Kidney (tissue), 14 donors: ENCODE results near the gene ISCA1. TPM values are rescaled to one million over a fixed set of nuclear protein-coding genes. Genes with fewer than 3 reads are reported as not detected.

ENCODE experiments used
- DNase-seq, 5 donors: peaks; one replicate each; pipeline ENCODE4 v3.0.0-alpha.2; 2013 to 2020
- FAIRE-seq: peaks from 2 replicates; lab custom pipeline; 2012; peaks lifted over from hg19 to GRCh38; lab: Jason Lieb, UNC
- H3K27ac ChIP-seq, 2 donors: one replicate each; pipeline ENCODE4 v1.7.0; 2013; ENCODE audit warnings: low read depth in 2 of 2, low read length in 2 of 2, inconsistent platforms in 1 of 2
- H3K27me3 ChIP-seq: one replicate; pipeline ENCODE4 v1.7.1; 2013; ENCODE audit warnings: low read length, inconsistent platforms; ENCODE audit not compliant: control insufficient read depth, insufficient read depth
- H3K36me3 ChIP-seq, 3 donors: one replicate each; pipeline versions ENCODE4 v1.7.0 to v1.7.1; 2013; ENCODE audit warnings: low read length in 3 of 3, control low read depth in 1 of 3, inconsistent platforms in 1 of 3; ENCODE audit not compliant: insufficient read depth in 3 of 3, control insufficient read depth in 2 of 3
- H3K4me1 ChIP-seq, 3 donors: one replicate each; pipeline versions ENCODE4 v1.7.0 to v1.7.1; 2013; ENCODE audit warnings: low read length in 3 of 3, inconsistent platforms in 1 of 3, low read depth in 1 of 3; ENCODE audit not compliant: control insufficient read depth in 2 of 3, insufficient read depth in 2 of 3
- H3K4me3 ChIP-seq, 3 donors: one replicate each; pipeline versions ENCODE4 v1.7.0 to v1.8.1; 2013; ENCODE audit warnings: low read length in 3 of 3, control low read depth in 1 of 3, inconsistent platforms in 1 of 3
- H3K9ac ChIP-seq, 3 donors: one replicate each; pipeline versions ENCODE4 v1.7.0 to v1.7.1; 2013; ENCODE audit warnings: low read length in 3 of 3, control low read depth in 1 of 3, inconsistent platforms in 1 of 3
- H3K9me3 ChIP-seq, 3 donors: one replicate each; pipeline versions ENCODE4 v1.7.0 to v1.7.1; 2013; ENCODE audit warnings: low read length in 3 of 3, control low read depth in 1 of 3, inconsistent platforms in 1 of 3; ENCODE audit not compliant: control insufficient read depth in 2 of 3, insufficient read depth in 1 of 3
- intact Hi-C: fragments of 100-400 bp; cut with DNase I; formaldehyde crosslinking; loops from one replicate; pipeline ENCODE4 v1.11.1; 2022
- polyA plus RNA-seq: library from polyadenylated mRNA; stranded (reverse); fragments of 350-450 nt; fragmentation: Illumina TruSeq; extraction: RNeasy Lipid Tissue Mini Kit (QIAGEN cat#74804); gene quantifications from one replicate; pipeline ENCODE4 v1.2.3, GENCODE V29; 2014; ENCODE audit warnings: low read depth, low replicate concordance; ENCODE audit not compliant: insufficient read depth
- total RNA-seq: library from RNA; stranded (reverse); fragmentation: NEBNext Ultra II Directional; extraction: Animal tissue kit (Norgen Biotek cat#: 25700); gene quantifications from one replicate; pipeline ENCODE4 v1.2.1, GENCODE V29; 2021
- TF ChIP-seq, protein P1 (sequence below): IDR thresholded peaks from 3 replicates; pipeline ENCODE4 v1.5.1; 2012; ENCODE audit warnings: mild to moderate bottlenecking, moderate library complexity, borderline replicate concordance; ENCODE audit not compliant: insufficient read depth; ENCODE audit errors: extremely low read depth
- donor health status: control.
- donor health status: control.
- donor health status: control.
- donor health status: control.
- donor health status: control.
- donor health status: DM: yes; HTN: yes; CAD: no.
- donor health status: Normal renal cell carcinoma (clear cell type).

The ISCA1 gene
- total and polyA plus RNA-seq, 2 donors from 2014 or later, result 31.0 to 67.1 TPM

DNA sequence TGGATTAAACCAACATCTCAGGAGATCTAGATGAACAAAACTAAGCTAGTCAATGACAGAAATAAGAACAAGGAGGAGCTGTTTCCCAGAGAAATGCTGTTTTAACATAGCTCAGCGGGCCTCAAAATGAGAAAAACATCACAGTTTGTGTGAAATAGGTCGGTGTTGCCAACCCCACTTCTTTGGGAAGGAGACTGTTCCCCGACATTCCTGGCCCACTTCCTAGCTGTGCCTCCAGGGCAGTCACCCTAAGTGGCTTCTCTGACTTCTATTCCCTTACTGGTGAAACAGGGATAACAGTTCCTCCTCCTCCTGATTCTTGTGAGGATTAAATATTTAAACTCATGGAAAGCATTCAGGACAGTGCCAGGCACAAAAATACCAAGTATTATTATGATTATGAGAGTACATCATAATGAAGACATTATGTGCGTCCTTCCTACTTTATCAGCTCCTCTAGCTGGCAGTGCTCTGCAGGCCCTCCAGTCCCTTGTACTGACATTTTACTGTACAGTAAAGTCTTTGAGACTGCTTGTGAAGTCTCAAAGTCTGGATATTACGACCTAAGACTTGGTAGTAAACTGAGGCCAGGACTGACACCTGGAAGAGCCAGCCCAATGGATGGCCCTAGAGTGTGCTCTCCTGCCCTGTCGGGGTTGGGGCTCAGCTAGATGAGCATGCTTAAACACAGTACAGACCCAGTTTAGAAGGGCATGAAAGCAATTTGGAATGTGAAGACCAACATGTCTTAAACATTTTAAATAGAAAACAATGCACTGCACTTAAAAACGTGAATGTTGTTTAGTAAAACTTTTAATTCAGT, 7.3 kb downstream of the ISCA1 start:
- TF ChIP-seq, protein P1, sequence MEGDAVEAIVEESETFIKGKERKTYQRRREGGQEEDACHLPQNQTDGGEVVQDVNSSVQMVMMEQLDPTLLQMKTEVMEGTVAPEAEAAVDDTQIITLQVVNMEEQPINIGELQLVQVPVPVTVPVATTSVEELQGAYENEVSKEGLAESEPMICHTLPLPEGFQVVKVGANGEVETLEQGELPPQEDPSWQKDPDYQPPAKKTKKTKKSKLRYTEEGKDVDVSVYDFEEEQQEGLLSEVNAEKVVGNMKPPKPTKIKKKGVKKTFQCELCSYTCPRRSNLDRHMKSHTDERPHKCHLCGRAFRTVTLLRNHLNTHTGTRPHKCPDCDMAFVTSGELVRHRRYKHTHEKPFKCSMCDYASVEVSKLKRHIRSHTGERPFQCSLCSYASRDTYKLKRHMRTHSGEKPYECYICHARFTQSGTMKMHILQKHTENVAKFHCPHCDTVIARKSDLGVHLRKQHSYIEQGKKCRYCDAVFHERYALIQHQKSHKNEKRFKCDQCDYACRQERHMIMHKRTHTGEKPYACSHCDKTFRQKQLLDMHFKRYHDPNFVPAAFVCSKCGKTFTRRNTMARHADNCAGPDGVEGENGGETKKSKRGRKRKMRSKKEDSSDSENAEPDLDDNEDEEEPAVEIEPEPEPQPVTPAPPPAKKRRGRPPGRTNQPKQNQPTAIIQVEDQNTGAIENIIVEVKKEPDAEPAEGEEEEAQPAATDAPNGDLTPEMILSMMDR, result no peak
- Histone ChIP-seq H3K9me3 (peaks cover 0 to 1% (median 0%) of the 10 kb centered on the region in 3 donors), H3K4me3 (no peak overlapping the region), H3K36me3 (peaks cover 8 to 17% (median 9%) of the 10 kb centered on the region in 3 donors), H3K9ac (no peak overlapping the region), H3K4me1 (peaks cover 0 to 6% (median 0%) of the 10 kb centered on the region in 3 donors), H3K27me3 (no peaks in the 10 kb centered on the region), H3K27ac (no peak overlapping the region)
- intact Hi-C loops, result no loop called here
- FAIRE-seq, result no peak
- DNase-seq, result no peak

DNA sequence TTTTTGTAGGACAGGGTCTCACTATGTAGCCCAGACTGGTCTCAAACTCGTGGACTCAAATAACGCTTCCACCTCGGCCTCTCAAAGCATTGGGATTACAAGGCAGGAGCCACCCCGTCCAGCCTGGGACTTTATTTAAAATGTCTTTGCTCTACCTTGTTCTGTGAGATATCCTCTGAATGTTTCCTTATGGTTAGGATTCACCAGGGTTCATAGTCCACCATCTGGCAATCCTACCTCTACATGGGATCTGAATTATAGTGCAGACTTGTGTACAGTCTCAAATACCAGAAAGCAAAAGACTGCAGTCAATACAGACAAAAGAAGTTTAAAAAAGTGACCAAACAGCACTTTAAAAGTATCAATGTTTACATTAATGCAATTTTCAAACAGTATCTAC, 10.1 kb downstream of the ISCA1 start:
- FAIRE-seq (no peak), DNase-seq (no peak)
- Histone ChIP-seq H3K27ac (no peak overlapping the region), H3K4me3 (no peak overlapping the region), H3K9ac (no peak overlapping the region), H3K4me1 (peaks cover 0 to 3% (median 0%) of the 10 kb centered on the region in 3 donors), H3K36me3 (peaks cover 6 to 17% (median 8%) of the 10 kb centered on the region in 3 donors), H3K27me3 (no peaks in the 10 kb centered on the region), H3K9me3 (peaks cover 0 to 1% (median 0%) of the 10 kb centered on the region in 3 donors)
- intact Hi-C loops, result no loop called here
- TF ChIP-seq, protein P1, result no peak

DNA sequence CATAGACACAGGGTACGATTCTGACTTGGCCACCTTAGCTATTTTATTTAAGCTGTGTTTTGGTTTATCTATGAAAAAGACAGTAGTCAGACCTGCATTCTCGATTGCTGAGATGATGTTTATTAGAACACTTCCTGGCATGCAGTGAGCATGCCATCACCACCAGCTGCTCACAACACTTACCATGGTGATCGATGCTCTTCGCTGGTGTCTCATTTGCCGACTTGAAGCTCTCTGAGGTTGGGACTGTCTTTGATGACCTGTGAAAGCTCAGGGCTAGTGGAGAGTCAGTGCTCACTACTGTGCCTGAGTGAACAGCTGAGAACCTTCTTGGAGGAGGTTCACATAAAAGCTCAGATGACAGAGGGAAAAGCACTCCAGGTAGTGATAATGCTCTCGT, 18.5 kb downstream of the ISCA1 start:
- H3K4me1 ChIP-seq, result peaks cover 0 to 3% (median 0%) of the 10 kb centered on the region in 3 donors
- TF ChIP-seq, protein P1, result no peak
- H3K9ac ChIP-seq, result no peak overlapping the region
- H3K27ac ChIP-seq, result no peak overlapping the region
- peaks cover 0 to 16% (median 11%) of the 10 kb centered on the region in 3 donors for H3K36me3 ChIP-seq
- H3K9me3 ChIP-seq, result no peaks in the 10 kb centered on the region
- DNase-seq (no peak), FAIRE-seq (no peak)
- intact Hi-C loops, result no loop called here
- no peaks in the 10 kb centered on the region for H3K27me3 ChIP-seq
- H3K4me3 ChIP-seq, result no peak overlapping the region
